ENCODE measurements around the gene SYMPK. TPM values are rescaled to one million over a fixed set of nuclear protein-coding genes. Genes with fewer than 3 reads are reported as not detected.

Gene SYMPK
- total RNA-seq, 1 experiment from 2014 or later: 47.7 TPM

DNA sequence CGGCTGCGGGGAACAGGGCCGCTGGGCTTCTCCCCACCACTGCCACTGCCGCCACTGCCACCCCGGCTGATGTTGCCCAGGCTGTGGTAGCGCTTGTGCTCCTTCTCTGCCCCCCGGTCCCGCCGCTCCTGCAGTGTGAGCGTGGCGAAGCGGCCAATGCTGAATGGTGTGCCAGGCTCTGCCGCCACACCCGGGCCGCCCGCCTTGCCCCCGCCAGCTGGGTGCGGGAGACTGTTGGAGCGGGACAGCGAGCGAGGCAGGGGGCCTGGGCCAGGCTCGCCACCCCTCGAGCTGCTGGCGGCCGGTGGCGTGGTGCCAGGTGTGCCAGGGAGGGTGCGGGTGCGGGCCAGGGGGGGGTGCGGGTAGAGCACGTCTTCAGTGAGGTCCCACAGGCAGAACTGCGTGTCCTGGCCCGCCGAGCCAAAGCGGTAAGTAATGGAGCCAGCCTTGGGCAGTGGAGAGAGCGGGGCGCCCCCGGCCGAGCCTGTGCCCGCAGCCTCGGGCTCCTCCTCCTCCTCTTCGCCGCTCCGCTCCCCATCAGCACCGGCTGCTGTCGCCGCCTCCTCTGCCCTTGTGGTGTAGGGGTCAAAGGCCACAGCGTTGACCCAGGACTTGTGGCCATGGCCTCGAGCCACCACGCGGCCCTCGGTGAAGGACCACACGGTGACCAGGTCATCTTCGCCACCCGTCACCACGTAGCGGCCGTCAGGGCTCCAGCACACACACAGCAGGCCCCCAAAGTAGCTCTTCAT, 77.0 kb downstream of the SYMPK start:
- Histone ChIP-seq H3K9me3 (ENCODE audit: control insufficient read depth, insufficient read depth, low read depth, low read length) (no peaks in the 10 kb centered on the region), H3K36me3 (ENCODE audit: control insufficient read depth, insufficient read depth, low read length) (peaks cover 5% of the 10 kb centered on the region; the same call in 1 of the 2 replicates), H3K27ac (ENCODE audit: low read length) (no peak overlapping the region), H3K27me3 (ENCODE audit: control insufficient read depth, insufficient read depth, low read length) (no peaks in the 10 kb centered on the region), H3K4me3 (ENCODE audit: low read depth in 2 of 2, low read length in 2 of 2) (no peak overlapping the region), H3K4me1 (ENCODE audit: control insufficient read depth, insufficient read depth, low read length) (peaks cover 15% of the 10 kb centered on the region)
- in situ Hi-C loops (cut with HindIII; ENCODE audit: low pct_unique_long_range_greater_than_20kb, low sequenced_read_pairs): no loop called here
- ChIA-PET CTCF (no interaction called here), POLR2A (no interaction called here)
- TF ChIP-seq, protein P1, sequence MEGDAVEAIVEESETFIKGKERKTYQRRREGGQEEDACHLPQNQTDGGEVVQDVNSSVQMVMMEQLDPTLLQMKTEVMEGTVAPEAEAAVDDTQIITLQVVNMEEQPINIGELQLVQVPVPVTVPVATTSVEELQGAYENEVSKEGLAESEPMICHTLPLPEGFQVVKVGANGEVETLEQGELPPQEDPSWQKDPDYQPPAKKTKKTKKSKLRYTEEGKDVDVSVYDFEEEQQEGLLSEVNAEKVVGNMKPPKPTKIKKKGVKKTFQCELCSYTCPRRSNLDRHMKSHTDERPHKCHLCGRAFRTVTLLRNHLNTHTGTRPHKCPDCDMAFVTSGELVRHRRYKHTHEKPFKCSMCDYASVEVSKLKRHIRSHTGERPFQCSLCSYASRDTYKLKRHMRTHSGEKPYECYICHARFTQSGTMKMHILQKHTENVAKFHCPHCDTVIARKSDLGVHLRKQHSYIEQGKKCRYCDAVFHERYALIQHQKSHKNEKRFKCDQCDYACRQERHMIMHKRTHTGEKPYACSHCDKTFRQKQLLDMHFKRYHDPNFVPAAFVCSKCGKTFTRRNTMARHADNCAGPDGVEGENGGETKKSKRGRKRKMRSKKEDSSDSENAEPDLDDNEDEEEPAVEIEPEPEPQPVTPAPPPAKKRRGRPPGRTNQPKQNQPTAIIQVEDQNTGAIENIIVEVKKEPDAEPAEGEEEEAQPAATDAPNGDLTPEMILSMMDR (IDR thresholded peaks at IDR 0.05): no peak
- TF ChIP-seq TCF7L2 (IDR thresholded peaks at IDR 0.05; ENCODE audit: low read depth, low read length) (no peak), SIN3A (IDR thresholded peaks at IDR 0.05; ENCODE audit: borderline replicate concordance, insufficient read depth, low read depth, low read length) (no peak), POLR2AphosphoS5 (IDR thresholded peaks at IDR 0.05; ENCODE audit: low read depth, low read length) (no peak)
- TF ChIP-seq, protein P2, sequence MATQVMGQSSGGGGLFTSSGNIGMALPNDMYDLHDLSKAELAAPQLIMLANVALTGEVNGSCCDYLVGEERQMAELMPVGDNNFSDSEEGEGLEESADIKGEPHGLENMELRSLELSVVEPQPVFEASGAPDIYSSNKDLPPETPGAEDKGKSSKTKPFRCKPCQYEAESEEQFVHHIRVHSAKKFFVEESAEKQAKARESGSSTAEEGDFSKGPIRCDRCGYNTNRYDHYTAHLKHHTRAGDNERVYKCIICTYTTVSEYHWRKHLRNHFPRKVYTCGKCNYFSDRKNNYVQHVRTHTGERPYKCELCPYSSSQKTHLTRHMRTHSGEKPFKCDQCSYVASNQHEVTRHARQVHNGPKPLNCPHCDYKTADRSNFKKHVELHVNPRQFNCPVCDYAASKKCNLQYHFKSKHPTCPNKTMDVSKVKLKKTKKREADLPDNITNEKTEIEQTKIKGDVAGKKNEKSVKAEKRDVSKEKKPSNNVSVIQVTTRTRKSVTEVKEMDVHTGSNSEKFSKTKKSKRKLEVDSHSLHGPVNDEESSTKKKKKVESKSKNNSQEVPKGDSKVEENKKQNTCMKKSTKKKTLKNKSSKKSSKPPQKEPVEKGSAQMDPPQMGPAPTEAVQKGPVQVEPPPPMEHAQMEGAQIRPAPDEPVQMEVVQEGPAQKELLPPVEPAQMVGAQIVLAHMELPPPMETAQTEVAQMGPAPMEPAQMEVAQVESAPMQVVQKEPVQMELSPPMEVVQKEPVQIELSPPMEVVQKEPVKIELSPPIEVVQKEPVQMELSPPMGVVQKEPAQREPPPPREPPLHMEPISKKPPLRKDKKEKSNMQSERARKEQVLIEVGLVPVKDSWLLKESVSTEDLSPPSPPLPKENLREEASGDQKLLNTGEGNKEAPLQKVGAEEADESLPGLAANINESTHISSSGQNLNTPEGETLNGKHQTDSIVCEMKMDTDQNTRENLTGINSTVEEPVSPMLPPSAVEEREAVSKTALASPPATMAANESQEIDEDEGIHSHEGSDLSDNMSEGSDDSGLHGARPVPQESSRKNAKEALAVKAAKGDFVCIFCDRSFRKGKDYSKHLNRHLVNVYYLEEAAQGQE (IDR thresholded peaks at IDR 0.05; ENCODE audit: insufficient read depth in 1 of 2, low read depth in 2 of 2, low read length in 1 of 2): no peak
- DNase-seq (ENCODE audit: low read depth, low spot score) (no peak), ATAC-seq (no peak)
- BruUV-seq (replicated peaks): no TSS peak
- intact Hi-C loops (cut with micrococcal nuclease; ENCODE audit: unreplicated experiment): no loop called here

DNA sequence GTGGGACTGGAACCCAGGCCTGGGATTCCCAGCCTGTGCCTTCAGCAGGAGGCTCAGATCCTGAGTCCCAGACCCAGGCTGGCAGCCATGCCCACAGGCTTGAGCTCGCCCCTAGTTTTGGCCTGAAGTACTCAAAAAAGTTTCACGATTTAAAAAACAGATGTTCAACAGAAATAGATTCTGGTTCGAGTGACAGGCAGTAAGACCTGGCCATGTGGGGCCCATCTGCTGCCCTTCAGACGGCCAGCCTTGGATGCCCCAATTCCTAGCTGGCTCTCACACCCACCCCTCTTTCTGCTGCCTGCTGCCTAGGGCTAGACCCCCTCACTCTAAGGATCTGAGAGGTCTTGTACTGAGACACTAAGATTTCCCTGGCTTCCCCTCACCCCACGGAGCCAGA, 77.8 kb downstream of the SYMPK start:
- ChIA-PET POLR2A (no interaction called here), CTCF (no interaction called here)
- BruUV-seq (replicated peaks): no TSS peak
- peak overlapping the region; percentile 39; the same call in 1 of the 2 replicates for H3K27ac ChIP-seq (ENCODE audit: low read length)
- in situ Hi-C loops (cut with HindIII; ENCODE audit: low pct_unique_long_range_greater_than_20kb, low sequenced_read_pairs): no loop called here
- H3K9me3 ChIP-seq (ENCODE audit: control insufficient read depth, insufficient read depth, low read depth, low read length): no peaks in the 10 kb centered on the region
- H3K4me3 ChIP-seq (ENCODE audit: low read depth in 2 of 2, low read length in 2 of 2): no peak overlapping the region
- no peak for ATAC-seq
- TF ChIP-seq SIN3A (IDR thresholded peaks at IDR 0.05; ENCODE audit: borderline replicate concordance, insufficient read depth, low read depth, low read length) (no peak), POLR2AphosphoS5 (IDR thresholded peaks at IDR 0.05; ENCODE audit: low read depth, low read length) (no peak)
- TF ChIP-seq, protein P1 (IDR thresholded peaks at IDR 0.05): no peak
- H3K27me3 ChIP-seq (ENCODE audit: control insufficient read depth, insufficient read depth, low read length): no peaks in the 10 kb centered on the region
- intact Hi-C loops (cut with micrococcal nuclease; ENCODE audit: unreplicated experiment): no loop called here
- peaks cover 21% of the 10 kb centered on the region for H3K4me1 ChIP-seq (ENCODE audit: control insufficient read depth, insufficient read depth, low read length)
- no peak for DNase-seq (ENCODE audit: low read depth, low spot score)
- H3K36me3 ChIP-seq (ENCODE audit: control insufficient read depth, insufficient read depth, low read length): peaks cover 5% of the 10 kb centered on the region; the same call in 1 of the 2 replicates

All from Panc1 (cell line).